ENCODE measurements around the gene BFSP1.

DNA sequence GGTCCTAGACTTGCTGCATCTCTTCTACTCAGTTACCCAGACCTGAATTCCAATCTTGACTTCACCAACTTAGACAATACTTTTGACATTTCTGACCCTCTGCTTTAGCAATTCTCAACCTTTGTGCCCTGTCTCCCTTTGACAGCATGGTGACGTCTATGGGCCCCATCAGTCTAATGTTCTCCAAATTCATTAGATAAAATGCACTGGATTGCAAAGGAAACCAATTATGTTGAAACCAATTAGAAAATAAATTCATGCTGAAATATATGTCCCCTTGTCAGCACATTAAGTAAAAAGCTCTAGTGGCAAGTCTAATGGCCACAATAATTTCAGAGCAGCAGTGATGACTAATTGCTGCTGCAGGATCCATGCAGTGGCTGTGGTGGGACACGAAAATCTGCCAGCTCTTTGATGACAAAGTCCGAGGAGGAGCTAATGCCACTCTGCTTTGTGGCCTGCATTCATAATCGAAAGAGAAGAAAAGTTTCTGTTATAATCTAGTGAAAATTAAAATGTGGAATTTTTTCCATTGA, 64.0 kb downstream of the BFSP1 start:
- TF ChIP-seq GATA2 (IDR thresholded peaks at IDR 0.05; ENCODE audit: low read depth, low read length): no peak
- no peak for TF ChIP-seq GATA3 (IDR thresholded peaks at IDR 0.05; ENCODE audit: low read depth, low read length)

Measured in SH-SY5Y (cell line).